ENCODE results near the gene NNAT. TPM values are rescaled to one million over a fixed set of nuclear protein-coding genes. Genes with fewer than 3 reads are reported as not detected.
A peak's percentile ranks its signal among the peaks of the same experiment; 100 is the strongest.

The NNAT gene
- total RNA-seq, 1 donor from 2014 or later: not detected

DNA sequence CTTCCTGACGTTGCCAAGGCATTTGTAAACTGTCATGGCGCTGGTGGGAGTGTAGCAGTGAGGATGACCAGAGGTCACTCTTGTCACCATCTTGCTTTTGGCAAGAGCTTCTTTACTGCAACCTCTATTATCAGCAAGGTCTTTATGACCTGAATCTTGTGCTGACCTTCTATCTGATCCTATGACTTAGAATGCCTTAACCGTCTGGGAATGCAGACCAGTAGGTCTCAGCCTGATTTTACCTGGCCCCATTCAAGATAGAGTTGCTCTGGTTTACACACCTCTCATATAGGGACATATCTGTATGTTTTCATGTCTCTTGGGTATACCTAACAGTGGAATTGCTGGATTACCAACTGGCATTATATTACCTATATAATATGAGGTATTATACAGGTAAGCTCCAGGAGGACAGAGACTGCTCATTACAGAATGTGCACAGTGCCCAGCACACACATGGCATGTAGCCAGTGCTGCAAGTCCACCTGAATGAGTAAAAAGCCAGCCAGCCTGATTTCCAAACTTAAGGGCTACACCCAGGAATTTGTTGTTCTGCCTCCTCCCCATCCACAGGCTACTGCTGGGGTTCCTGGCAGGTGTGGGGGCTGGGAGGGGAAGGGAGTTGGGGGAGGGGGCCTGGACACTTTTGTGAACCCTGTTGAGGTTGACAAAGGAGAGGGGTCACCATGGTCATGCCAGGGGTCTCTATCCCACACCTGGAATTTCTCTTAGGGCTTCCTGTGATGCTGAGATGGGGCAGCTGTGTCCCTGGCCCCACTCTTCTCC, 41.8 kb downstream of the NNAT start:
- Mint-ChIP-seq H3K27ac (no peak overlapping the region), H3K4me1 (ENCODE audit: low read depth) (no peaks in the 10 kb centered on the region), H3K9me3 (no peaks in the 10 kb centered on the region), H3K36me3 (ENCODE audit: low read depth) (no peaks in the 10 kb centered on the region), H3K4me3 (ENCODE audit: low read depth) (no peak overlapping the region), H3K27me3 (ENCODE audit: low read depth) (peaks cover 22% of the 10 kb centered on the region)
- intact Hi-C loops (cut with micrococcal nuclease): loop anchor here (5.0 to 10.0 kb wide), 3 partner anchors 342 to 662 kb away; partner anchors contain the start of gene VSTM2L
- no peak for DNase-seq (ENCODE audit: low spot score)

DNA sequence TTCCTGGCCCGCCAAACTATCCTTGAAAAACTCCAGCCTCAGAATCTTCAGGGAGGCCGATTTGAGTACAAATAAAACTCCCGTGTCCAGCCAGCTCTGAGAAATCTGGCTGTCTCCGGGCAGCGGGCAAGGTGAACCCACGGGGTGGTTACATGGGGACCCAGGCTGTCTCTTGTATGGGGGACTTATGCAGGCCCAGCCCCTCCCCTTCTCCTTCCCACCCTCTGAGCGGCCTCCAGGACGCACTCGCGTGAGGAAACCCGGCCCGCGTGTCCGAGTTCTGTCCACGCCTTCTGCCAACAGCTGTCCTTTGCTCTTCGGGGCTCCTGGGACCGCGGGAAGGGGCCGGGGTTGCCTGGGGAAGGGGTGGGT, 43.0 kb downstream of the NNAT start:
- Mint-ChIP-seq H3K4me3 (ENCODE audit: low read depth) (no peak overlapping the region), H3K4me1 (ENCODE audit: low read depth) (no peaks in the 10 kb centered on the region), H3K36me3 (ENCODE audit: low read depth) (no peaks in the 10 kb centered on the region), H3K9me3 (no peaks in the 10 kb centered on the region), H3K27me3 (ENCODE audit: low read depth) (peaks cover 30% of the 10 kb centered on the region), H3K27ac (no peak overlapping the region)
- intact Hi-C loops (cut with micrococcal nuclease): loop anchor here (5.0 to 10.0 kb wide), 3 partner anchors 341 to 661 kb away; partner anchors contain the start of gene VSTM2L
- DNase-seq (ENCODE audit: low spot score): no peak

- Mint-ChIP-seq H3K4me1 (ENCODE audit: low read depth) (no peaks in the 10 kb centered on the region), H3K9me3 (no peaks in the 10 kb centered on the region), H3K27me3 (ENCODE audit: low read depth) (peaks cover 32% of the 10 kb centered on the region), H3K4me3 (ENCODE audit: low read depth) (no peak overlapping the region), H3K36me3 (ENCODE audit: low read depth) (no peaks in the 10 kb centered on the region), H3K27ac (no peak overlapping the region)
- intact Hi-C loops (cut with micrococcal nuclease): loop anchor here (5.0 to 10.0 kb wide), 3 partner anchors 340 to 660 kb away; partner anchors contain the start of gene VSTM2L
- DNase-seq (ENCODE audit: low spot score): peak; percentile 22
Measured at GRCh38 chr20:37564388-37565133, 43.5 kb downstream of the NNAT start.

- H3K27me3 Mint-ChIP-seq (ENCODE audit: low read depth): peaks cover 36% of the 10 kb centered on the region
- H3K27ac Mint-ChIP-seq: no peak overlapping the region
- H3K4me3 Mint-ChIP-seq (ENCODE audit: low read depth): no peak overlapping the region
- no peaks in the 10 kb centered on the region for H3K36me3 Mint-ChIP-seq (ENCODE audit: low read depth)
- H3K4me1 Mint-ChIP-seq (ENCODE audit: low read depth): no peaks in the 10 kb centered on the region
- DNase-seq (ENCODE audit: low spot score): no peak
- intact Hi-C loops (cut with micrococcal nuclease): loop anchor here (10.0 kb wide), 2 partner anchors 340 to 660 kb away; partner anchors contain the start of gene VSTM2L
- no peaks in the 10 kb centered on the region for H3K9me3 Mint-ChIP-seq
Measured at GRCh38 chr20:37565134-37565811, 44.2 kb downstream of the NNAT start.

DNA sequence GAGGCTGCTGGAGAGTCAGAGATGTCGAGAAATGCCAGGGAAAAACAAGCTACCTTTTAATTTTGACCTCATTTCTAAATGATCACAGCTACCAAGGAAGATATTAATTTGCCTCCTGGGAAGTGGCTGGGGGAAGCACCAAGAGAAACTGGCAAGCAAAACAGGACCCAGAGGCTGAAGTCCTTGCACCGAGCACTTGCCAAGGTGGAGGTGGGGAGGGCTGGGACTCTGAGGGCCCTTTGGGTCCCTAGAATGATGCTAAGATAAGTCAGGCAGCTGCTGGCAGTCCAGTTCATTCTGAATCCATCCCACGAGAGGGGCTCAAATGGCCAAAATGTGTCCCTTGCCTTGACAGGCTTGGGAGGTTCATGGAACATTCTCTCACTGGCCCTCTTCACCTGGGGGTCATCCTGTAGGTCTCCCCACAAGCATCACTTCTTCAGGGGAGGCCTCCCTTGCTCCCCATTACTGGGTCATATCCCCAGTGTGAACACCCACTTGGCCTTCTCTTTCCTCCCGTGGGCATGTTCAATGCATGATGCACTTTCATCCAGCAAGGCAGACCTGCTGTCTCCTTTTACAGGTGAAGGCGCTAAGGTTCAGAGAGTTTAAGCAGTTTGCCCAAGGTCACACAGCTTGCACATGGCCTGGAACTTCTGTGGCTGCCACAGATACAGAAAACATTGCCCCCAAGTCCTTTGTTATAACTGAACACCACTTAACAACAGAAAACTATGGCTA, 45.7 kb downstream of the NNAT start:
- H3K4me3 Mint-ChIP-seq (ENCODE audit: low read depth): no peak overlapping the region
- H3K27me3 Mint-ChIP-seq (ENCODE audit: low read depth): peaks cover 39% of the 10 kb centered on the region
- intact Hi-C loops (cut with micrococcal nuclease): loop anchor here (10.0 kb wide), 2 partner anchors 338 to 658 kb away; partner anchors contain the start of gene VSTM2L

GRCh38 chr20:37567331-37567665, 46.2 kb downstream of the NNAT start:
- Mint-ChIP-seq H3K4me3 (ENCODE audit: low read depth) (no peak overlapping the region), H3K36me3 (ENCODE audit: low read depth) (no peaks in the 10 kb centered on the region), H3K27me3 (ENCODE audit: low read depth) (peaks cover 39% of the 10 kb centered on the region), H3K9me3 (no peaks in the 10 kb centered on the region), H3K4me1 (ENCODE audit: low read depth) (no peaks in the 10 kb centered on the region), H3K27ac (no peak overlapping the region)
- intact Hi-C loops (cut with micrococcal nuclease): loop anchor here (10.0 kb wide), 2 partner anchors 338 to 658 kb away; partner anchors contain the start of gene VSTM2L
- DNase-seq (ENCODE audit: low spot score): no peak

More for the DNA sequence above, 45.7 kb downstream of the NNAT start:
- no peaks in the 10 kb centered on the region for H3K4me1 Mint-ChIP-seq (ENCODE audit: low read depth)
- no peaks in the 10 kb centered on the region for H3K36me3 Mint-ChIP-seq (ENCODE audit: low read depth)
- no peaks in the 10 kb centered on the region for H3K9me3 Mint-ChIP-seq
- no peak for DNase-seq (ENCODE audit: low spot score)
- no peak overlapping the region for H3K27ac Mint-ChIP-seq

- no peak overlapping the region for H3K27ac Mint-ChIP-seq
- H3K9me3 Mint-ChIP-seq: no peaks in the 10 kb centered on the region
- H3K4me3 Mint-ChIP-seq (ENCODE audit: low read depth): no peak overlapping the region
- H3K27me3 Mint-ChIP-seq (ENCODE audit: low read depth): peaks cover 39% of the 10 kb centered on the region
- no peaks in the 10 kb centered on the region for H3K4me1 Mint-ChIP-seq (ENCODE audit: low read depth)
- DNase-seq (ENCODE audit: low spot score): no peak
- H3K36me3 Mint-ChIP-seq (ENCODE audit: low read depth): no peaks in the 10 kb centered on the region
- intact Hi-C loops (cut with micrococcal nuclease): loop anchor here (10.0 kb wide), 2 partner anchors 337 to 657 kb away; partner anchors contain the start of gene VSTM2L
Measured at GRCh38 chr20:37567671-37568588, 46.9 kb downstream of the NNAT start.

DNA sequence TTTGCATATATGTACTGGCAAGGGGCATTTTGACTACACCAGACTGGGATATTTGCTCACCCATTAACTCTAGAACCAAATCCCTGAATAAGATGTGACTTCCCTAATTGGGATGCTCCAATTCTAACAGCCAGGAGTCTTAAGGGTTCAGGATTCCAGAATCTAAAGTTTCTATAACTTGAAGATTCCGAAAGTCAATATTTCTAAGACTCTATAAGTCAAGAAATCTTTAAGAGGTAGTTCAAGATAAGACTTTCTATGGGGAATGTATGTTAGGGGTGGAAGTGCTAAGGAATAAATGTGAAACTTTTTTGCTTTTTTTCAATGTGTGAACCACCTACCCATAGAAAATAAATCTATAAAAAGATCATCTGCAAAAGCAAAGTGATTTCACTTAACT, 49.4 kb downstream of the NNAT start:
- intact Hi-C loops (cut with micrococcal nuclease): no loop called here
- H3K9me3 Mint-ChIP-seq: no peaks in the 10 kb centered on the region
- H3K27me3 Mint-ChIP-seq (ENCODE audit: low read depth): peaks cover 32% of the 10 kb centered on the region
- H3K36me3 Mint-ChIP-seq (ENCODE audit: low read depth): no peaks in the 10 kb centered on the region
- no peak for DNase-seq (ENCODE audit: low spot score)
- H3K27ac Mint-ChIP-seq: no peak overlapping the region
- H3K4me3 Mint-ChIP-seq (ENCODE audit: low read depth): no peak overlapping the region
- no peaks in the 10 kb centered on the region for H3K4me1 Mint-ChIP-seq (ENCODE audit: low read depth)

GRCh38 chr20:37571033-37571432, 50.0 kb downstream of the NNAT start:
- H3K36me3 Mint-ChIP-seq (ENCODE audit: low read depth): no peaks in the 10 kb centered on the region
- H3K27me3 Mint-ChIP-seq (ENCODE audit: low read depth): peaks cover 30% of the 10 kb centered on the region
- H3K27ac Mint-ChIP-seq: no peak overlapping the region
- DNase-seq (ENCODE audit: low spot score): no peak
- H3K9me3 Mint-ChIP-seq: no peaks in the 10 kb centered on the region
- no peaks in the 10 kb centered on the region for H3K4me1 Mint-ChIP-seq (ENCODE audit: low read depth)
- no peak overlapping the region for H3K4me3 Mint-ChIP-seq (ENCODE audit: low read depth)
- intact Hi-C loops (cut with micrococcal nuclease): no loop called here
